ENCODE data around the gene FSIP2.
A peak's percentile ranks its signal among the peaks of the same experiment; 100 is the strongest.

The FSIP2 gene

GRCh38 chr2:185806783-185807182 lies 68.2 kb downstream of the FSIP2 start:
- Histone ChIP-seq H3K4me3 (ENCODE audit: low read depth in 1 of 5, low read length in 5 of 5) (no peak overlapping the region), H3K9ac (ENCODE audit: low read length in 5 of 5) (no peak overlapping the region), H3K27me3 (ENCODE audit: control insufficient read depth in 5 of 5, insufficient read depth in 4 of 5, low read length in 5 of 5) (no peaks in the 10 kb centered on the region), H3K9me3 (ENCODE audit: control insufficient read depth in 5 of 5, low read length in 5 of 5) (no peaks in the 10 kb centered on the region), H3K27ac (ENCODE audit: low read depth, low read length) (no peak overlapping the region), H3K4me1 (ENCODE audit: control insufficient read depth in 5 of 5, insufficient read depth in 5 of 5, low read length in 5 of 5) (no peaks in the 10 kb centered on the region), H3K36me3 (ENCODE audit: control insufficient read depth in 5 of 5, insufficient read depth in 5 of 5, low read length in 5 of 5) (no peaks in the 10 kb centered on the region)

GRCh38 chr2:185807351-185807750 lies 68.7 kb downstream of the FSIP2 start:
- H3K4me3 ChIP-seq (ENCODE audit: low read depth in 1 of 5, low read length in 5 of 5), result no peak overlapping the region
- no peaks in the 10 kb centered on the region for H3K36me3 ChIP-seq (ENCODE audit: control insufficient read depth in 5 of 5, insufficient read depth in 5 of 5, low read length in 5 of 5)
- H3K27ac ChIP-seq (ENCODE audit: low read depth, low read length), result no peak overlapping the region
- H3K9ac ChIP-seq (ENCODE audit: low read length in 5 of 5), result no peak overlapping the region
- H3K9me3 ChIP-seq (ENCODE audit: control insufficient read depth in 5 of 5, low read length in 5 of 5), result no peaks in the 10 kb centered on the region
- H3K4me1 ChIP-seq (ENCODE audit: control insufficient read depth in 5 of 5, insufficient read depth in 5 of 5, low read length in 5 of 5), result no peaks in the 10 kb centered on the region
- H3K27me3 ChIP-seq (ENCODE audit: control insufficient read depth in 5 of 5, insufficient read depth in 4 of 5, low read length in 5 of 5), result no peaks in the 10 kb centered on the region

- Histone ChIP-seq H3K27ac (ENCODE audit: low read depth, low read length) (no peak overlapping the region), H3K36me3 (ENCODE audit: control insufficient read depth in 5 of 5, insufficient read depth in 5 of 5, low read length in 5 of 5) (no peaks in the 10 kb centered on the region)
Measured at GRCh38 chr2:185811580-185811979, 73.0 kb downstream of the FSIP2 start.

GRCh38 chr2:185813707-185814106 lies 75.1 kb downstream of the FSIP2 start:
- H3K4me1 ChIP-seq (ENCODE audit: control insufficient read depth in 5 of 5, insufficient read depth in 5 of 5, low read length in 5 of 5), result no peaks in the 10 kb centered on the region
- no peak overlapping the region for H3K9ac ChIP-seq (ENCODE audit: low read length in 5 of 5)
- H3K4me3 ChIP-seq (ENCODE audit: low read depth in 1 of 5, low read length in 5 of 5), result no peak overlapping the region
- H3K9me3 ChIP-seq (ENCODE audit: control insufficient read depth in 5 of 5, low read length in 5 of 5), result peaks cover 0 to 5% (median 0%) of the 10 kb centered on the region in 5 donors
- H3K36me3 ChIP-seq (ENCODE audit: control insufficient read depth in 5 of 5, insufficient read depth in 5 of 5, low read length in 5 of 5), result no peaks in the 10 kb centered on the region
- no peaks in the 10 kb centered on the region for H3K27me3 ChIP-seq (ENCODE audit: control insufficient read depth in 5 of 5, insufficient read depth in 4 of 5, low read length in 5 of 5)
- no peak overlapping the region for H3K27ac ChIP-seq (ENCODE audit: low read depth, low read length)

More at GRCh38 chr2:185811580-185811979, 73.0 kb downstream of the FSIP2 start:
- no peaks in the 10 kb centered on the region for H3K4me1 ChIP-seq (ENCODE audit: control insufficient read depth in 5 of 5, insufficient read depth in 5 of 5, low read length in 5 of 5)
- no peak overlapping the region for H3K4me3 ChIP-seq (ENCODE audit: low read depth in 1 of 5, low read length in 5 of 5)
- H3K9me3 ChIP-seq (ENCODE audit: control insufficient read depth in 5 of 5, low read length in 5 of 5), result no peaks in the 10 kb centered on the region
- H3K27me3 ChIP-seq (ENCODE audit: control insufficient read depth in 5 of 5, insufficient read depth in 4 of 5, low read length in 5 of 5), result no peaks in the 10 kb centered on the region
- no peak overlapping the region for H3K9ac ChIP-seq (ENCODE audit: low read length in 5 of 5)

- Histone ChIP-seq H3K4me1 (ENCODE audit: control insufficient read depth in 5 of 5, insufficient read depth in 5 of 5, low read length in 5 of 5) (no peaks in the 10 kb centered on the region), H3K9me3 (ENCODE audit: control insufficient read depth in 5 of 5, low read length in 5 of 5) (peaks cover 0 to 8% (median 4%) of the 10 kb centered on the region in 5 donors), H3K9ac (ENCODE audit: low read length in 5 of 5) (no peak overlapping the region), H3K27me3 (ENCODE audit: control insufficient read depth in 5 of 5, insufficient read depth in 4 of 5, low read length in 5 of 5) (no peaks in the 10 kb centered on the region), H3K4me3 (ENCODE audit: low read depth in 1 of 5, low read length in 5 of 5) (no peak overlapping the region), H3K36me3 (ENCODE audit: control insufficient read depth in 5 of 5, insufficient read depth in 5 of 5, low read length in 5 of 5) (no peaks in the 10 kb centered on the region), H3K27ac (ENCODE audit: low read depth, low read length) (no peak overlapping the region)
Measured at GRCh38 chr2:185817991-185818390, 79.4 kb downstream of the FSIP2 start.

- peaks cover 0 to 12% (median 4%) of the 10 kb centered on the region in 5 donors for H3K9me3 ChIP-seq (ENCODE audit: control insufficient read depth in 5 of 5, low read length in 5 of 5)
- H3K27ac ChIP-seq (ENCODE audit: low read depth, low read length), result no peak overlapping the region
- no peak overlapping the region for H3K4me3 ChIP-seq (ENCODE audit: low read depth in 1 of 5, low read length in 5 of 5)
- H3K27me3 ChIP-seq (ENCODE audit: control insufficient read depth in 5 of 5, insufficient read depth in 4 of 5, low read length in 5 of 5), result no peaks in the 10 kb centered on the region
- no peaks in the 10 kb centered on the region for H3K36me3 ChIP-seq (ENCODE audit: control insufficient read depth in 5 of 5, insufficient read depth in 5 of 5, low read length in 5 of 5)
- no peak overlapping the region for H3K9ac ChIP-seq (ENCODE audit: low read length in 5 of 5)
- H3K4me1 ChIP-seq (ENCODE audit: control insufficient read depth in 5 of 5, insufficient read depth in 5 of 5, low read length in 5 of 5), result no peaks in the 10 kb centered on the region
Measured at GRCh38 chr2:185821467-185821866, 82.9 kb downstream of the FSIP2 start.

GRCh38 chr2:185823773-185824172 lies 85.2 kb downstream of the FSIP2 start:
- no peak overlapping the region for H3K4me3 ChIP-seq (ENCODE audit: low read depth in 1 of 5, low read length in 5 of 5)
- no peak overlapping the region for H3K27ac ChIP-seq (ENCODE audit: low read depth, low read length)
- peaks cover 0 to 12% (median 0%) of the 10 kb centered on the region in 5 donors for H3K9me3 ChIP-seq (ENCODE audit: control insufficient read depth in 5 of 5, low read length in 5 of 5)
- no peaks in the 10 kb centered on the region for H3K4me1 ChIP-seq (ENCODE audit: control insufficient read depth in 5 of 5, insufficient read depth in 5 of 5, low read length in 5 of 5)
- H3K27me3 ChIP-seq (ENCODE audit: control insufficient read depth in 5 of 5, insufficient read depth in 4 of 5, low read length in 5 of 5), result no peaks in the 10 kb centered on the region
- no peak overlapping the region for H3K9ac ChIP-seq (ENCODE audit: low read length in 5 of 5)
- no peaks in the 10 kb centered on the region for H3K36me3 ChIP-seq (ENCODE audit: control insufficient read depth in 5 of 5, insufficient read depth in 5 of 5, low read length in 5 of 5)

- Histone ChIP-seq H3K9ac (ENCODE audit: low read length in 5 of 5) (no peak overlapping the region), H3K27ac (ENCODE audit: low read depth, low read length) (no peak overlapping the region), H3K4me1 (ENCODE audit: control insufficient read depth in 5 of 5, insufficient read depth in 5 of 5, low read length in 5 of 5) (no peaks in the 10 kb centered on the region), H3K9me3 (ENCODE audit: control insufficient read depth in 5 of 5, low read length in 5 of 5) (peaks cover 0 to 6% (median 0%) of the 10 kb centered on the region in 5 donors), H3K27me3 (ENCODE audit: control insufficient read depth in 5 of 5, insufficient read depth in 4 of 5, low read length in 5 of 5) (no peaks in the 10 kb centered on the region), H3K36me3 (ENCODE audit: control insufficient read depth in 5 of 5, insufficient read depth in 5 of 5, low read length in 5 of 5) (no peaks in the 10 kb centered on the region), H3K4me3 (ENCODE audit: low read depth in 1 of 5, low read length in 5 of 5) (no peak overlapping the region)
Measured at GRCh38 chr2:185825557-185825956, 87.0 kb downstream of the FSIP2 start.

- no peaks in the 10 kb centered on the region for H3K36me3 ChIP-seq (ENCODE audit: control insufficient read depth in 5 of 5, insufficient read depth in 5 of 5, low read length in 5 of 5)
- no peaks in the 10 kb centered on the region for H3K27me3 ChIP-seq (ENCODE audit: control insufficient read depth in 5 of 5, insufficient read depth in 4 of 5, low read length in 5 of 5)
- no peak overlapping the region for H3K9ac ChIP-seq (ENCODE audit: low read length in 5 of 5)
- peaks cover 0 to 4% (median 0%) of the 10 kb centered on the region in 5 donors for H3K9me3 ChIP-seq (ENCODE audit: control insufficient read depth in 5 of 5, low read length in 5 of 5)
- H3K4me3 ChIP-seq (ENCODE audit: low read depth in 1 of 5, low read length in 5 of 5), result no peak overlapping the region
- H3K27ac ChIP-seq (ENCODE audit: low read depth, low read length), result no peak overlapping the region
- H3K4me1 ChIP-seq (ENCODE audit: control insufficient read depth in 5 of 5, insufficient read depth in 5 of 5, low read length in 5 of 5), result no peaks in the 10 kb centered on the region
Measured at GRCh38 chr2:185828326-185828725, 89.7 kb downstream of the FSIP2 start.

- Histone ChIP-seq H3K9ac (ENCODE audit: low read length in 5 of 5) (no peak overlapping the region), H3K4me1 (ENCODE audit: control insufficient read depth in 5 of 5, insufficient read depth in 5 of 5, low read length in 5 of 5) (no peaks in the 10 kb centered on the region), H3K27me3 (ENCODE audit: control insufficient read depth in 5 of 5, insufficient read depth in 4 of 5, low read length in 5 of 5) (no peaks in the 10 kb centered on the region), H3K27ac (ENCODE audit: low read depth, low read length) (no peak overlapping the region), H3K36me3 (ENCODE audit: control insufficient read depth in 5 of 5, insufficient read depth in 5 of 5, low read length in 5 of 5) (no peaks in the 10 kb centered on the region), H3K9me3 (ENCODE audit: control insufficient read depth in 5 of 5, low read length in 5 of 5) (peaks cover 0 to 11% (median 7%) of the 10 kb centered on the region in 5 donors), H3K4me3 (ENCODE audit: low read depth in 1 of 5, low read length in 5 of 5) (no peak overlapping the region)
Measured at GRCh38 chr2:185833864-185834263, 95.3 kb downstream of the FSIP2 start.

GRCh38 chr2:185835974-185836373 lies 97.4 kb downstream of the FSIP2 start:
- Histone ChIP-seq H3K36me3 (ENCODE audit: control insufficient read depth in 5 of 5, insufficient read depth in 5 of 5, low read length in 5 of 5) (no peaks in the 10 kb centered on the region), H3K4me3 (ENCODE audit: low read depth in 1 of 5, low read length in 5 of 5) (peak overlapping the region in 1 of 5 donors; percentile 15), H3K27ac (ENCODE audit: low read depth, low read length) (no peak overlapping the region), H3K9me3 (ENCODE audit: control insufficient read depth in 5 of 5, low read length in 5 of 5) (peaks cover 3 to 18% (median 14%) of the 10 kb centered on the region in 5 donors), H3K27me3 (ENCODE audit: control insufficient read depth in 5 of 5, insufficient read depth in 4 of 5, low read length in 5 of 5) (no peaks in the 10 kb centered on the region), H3K9ac (ENCODE audit: low read length in 5 of 5) (no peak overlapping the region), H3K4me1 (ENCODE audit: control insufficient read depth in 5 of 5, insufficient read depth in 5 of 5, low read length in 5 of 5) (no peaks in the 10 kb centered on the region)

All from subcutaneous abdominal adipose tissue (tissue), 5 donors.